Measurements from ENCODE around the gene EVX2.

EVX2 gene

DNA sequence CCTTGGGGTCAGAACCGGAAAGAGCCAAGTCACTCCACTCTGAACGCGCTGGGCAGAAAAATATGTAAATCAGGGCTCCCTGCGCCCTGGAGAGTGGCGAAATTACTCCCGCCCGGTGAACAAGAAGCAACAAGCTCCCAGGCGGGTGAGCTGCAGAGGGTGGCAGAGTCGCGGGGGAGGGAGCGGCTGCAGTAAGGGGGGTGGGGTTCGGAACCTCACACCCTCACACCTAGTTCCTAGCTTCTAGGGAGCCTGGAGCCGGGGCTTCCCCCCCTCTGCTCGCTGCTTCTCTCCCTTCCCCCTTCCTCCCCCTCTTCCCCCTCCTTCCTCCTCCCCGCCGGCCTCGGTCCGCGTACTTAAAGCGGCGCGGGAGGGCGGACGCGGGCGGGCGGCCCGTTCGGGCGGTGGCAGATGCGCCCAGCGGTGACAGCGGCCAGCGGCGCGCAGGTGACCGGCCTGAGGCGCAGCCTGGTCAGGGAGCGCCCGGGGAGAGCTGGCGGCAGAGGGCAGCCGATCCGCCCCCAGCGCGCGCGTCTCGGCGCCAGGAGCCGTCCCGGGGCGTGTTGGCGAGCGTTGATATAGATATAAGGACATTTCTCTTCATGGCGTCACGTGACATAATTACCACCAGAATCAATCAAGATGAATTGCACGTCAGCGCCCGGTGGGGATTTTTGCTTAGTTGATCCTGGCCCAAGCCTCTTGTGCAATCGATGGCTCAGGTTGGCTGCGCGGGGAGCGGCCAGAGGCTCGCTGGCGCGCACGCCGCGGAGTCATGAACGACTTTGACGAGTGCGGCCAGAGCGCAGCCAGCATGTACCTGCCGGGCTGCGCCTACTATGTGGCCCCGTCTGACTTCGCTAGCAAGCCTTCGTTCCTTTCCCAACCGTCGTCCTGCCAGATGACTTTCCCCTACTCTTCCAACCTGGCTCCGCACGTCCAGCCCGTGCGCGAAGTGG lies 23.1 kb upstream of the EVX2 start, which contains the start of gene HOXD11:
Gene HOXD11, plus strand, starts transcription at position 700 of the 959 bp plus-strand sequence. Its CDS starts 76 bp downstream, at position 776.
- DNase-seq, result peak; percentile 41

DNA sequence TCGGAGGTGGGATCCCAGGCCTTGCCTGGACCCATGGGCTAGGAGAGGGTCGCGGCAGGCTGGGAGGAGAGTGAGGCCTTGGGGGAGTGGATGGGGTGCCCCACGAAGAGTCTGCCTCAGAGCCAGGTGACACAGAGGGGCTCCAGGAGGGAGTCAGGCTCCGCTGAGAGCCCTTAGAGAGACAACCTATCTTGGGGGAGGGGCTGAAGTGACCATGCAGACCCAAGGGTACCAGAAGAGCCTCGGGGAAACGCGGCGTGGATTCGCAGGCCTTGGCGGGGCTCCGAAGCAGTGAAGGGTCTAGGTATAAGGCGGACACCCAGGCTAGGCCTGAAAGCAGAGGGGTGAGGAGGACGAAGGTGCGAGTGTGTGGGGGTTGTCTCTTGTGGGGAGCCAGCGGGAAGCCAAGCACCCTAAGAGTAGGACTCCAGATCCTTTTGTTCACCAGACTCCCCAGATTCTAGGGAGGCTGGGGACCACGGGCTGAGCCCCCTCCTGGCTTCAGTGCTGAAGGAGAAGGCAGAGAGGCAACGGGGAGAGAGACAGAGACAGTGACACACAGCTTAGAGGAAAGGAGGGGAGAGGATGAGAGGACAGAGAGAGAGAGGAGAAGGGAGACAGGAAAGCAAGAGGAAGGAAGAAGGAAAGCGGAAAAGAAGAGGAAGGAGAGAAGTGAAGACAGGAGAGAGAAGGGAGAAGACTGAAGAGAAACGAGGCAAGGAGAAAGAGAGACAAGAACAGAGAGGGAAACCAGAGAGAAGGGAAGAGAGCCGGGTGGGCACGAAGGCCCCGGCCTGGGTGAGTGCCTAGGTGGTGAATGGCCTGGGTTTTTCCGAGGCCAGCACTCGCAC lies 22.2 kb upstream of the EVX2 start:
- DNase-seq, result no peak

DNA sequence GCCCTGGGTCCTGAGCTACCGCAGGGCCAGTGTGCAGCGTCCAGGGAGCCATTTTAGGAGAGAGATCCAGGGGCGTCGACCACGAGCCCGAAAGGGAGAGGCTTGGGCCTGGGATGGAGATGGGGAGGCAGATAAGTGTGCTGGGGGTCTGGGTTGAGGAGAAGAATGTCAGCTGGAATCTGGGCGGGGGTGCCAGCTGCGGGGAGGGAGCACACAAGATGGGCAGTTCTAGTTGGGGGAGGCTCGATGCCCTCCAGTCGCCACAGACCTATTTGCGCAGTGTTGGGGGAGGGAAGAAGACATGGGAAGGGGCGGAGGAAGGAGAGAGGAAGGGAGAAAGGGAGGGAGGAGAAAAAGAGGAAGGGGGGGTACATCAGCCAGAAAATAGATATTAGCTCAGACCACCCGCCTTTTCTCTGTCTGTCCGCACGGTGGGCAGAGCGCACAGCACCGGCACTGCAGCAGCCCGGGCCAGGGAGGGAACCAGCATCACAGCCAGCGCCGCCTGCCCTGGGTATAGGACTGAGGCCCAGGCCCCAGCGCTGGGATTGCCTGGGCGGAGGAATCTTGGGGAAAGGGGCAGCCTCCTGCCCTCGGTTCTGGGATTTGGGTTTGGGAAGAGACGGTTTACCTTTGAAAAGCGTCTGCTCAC lies 21.4 kb upstream of the EVX2 start:
- no peak for DNase-seq

DNA sequence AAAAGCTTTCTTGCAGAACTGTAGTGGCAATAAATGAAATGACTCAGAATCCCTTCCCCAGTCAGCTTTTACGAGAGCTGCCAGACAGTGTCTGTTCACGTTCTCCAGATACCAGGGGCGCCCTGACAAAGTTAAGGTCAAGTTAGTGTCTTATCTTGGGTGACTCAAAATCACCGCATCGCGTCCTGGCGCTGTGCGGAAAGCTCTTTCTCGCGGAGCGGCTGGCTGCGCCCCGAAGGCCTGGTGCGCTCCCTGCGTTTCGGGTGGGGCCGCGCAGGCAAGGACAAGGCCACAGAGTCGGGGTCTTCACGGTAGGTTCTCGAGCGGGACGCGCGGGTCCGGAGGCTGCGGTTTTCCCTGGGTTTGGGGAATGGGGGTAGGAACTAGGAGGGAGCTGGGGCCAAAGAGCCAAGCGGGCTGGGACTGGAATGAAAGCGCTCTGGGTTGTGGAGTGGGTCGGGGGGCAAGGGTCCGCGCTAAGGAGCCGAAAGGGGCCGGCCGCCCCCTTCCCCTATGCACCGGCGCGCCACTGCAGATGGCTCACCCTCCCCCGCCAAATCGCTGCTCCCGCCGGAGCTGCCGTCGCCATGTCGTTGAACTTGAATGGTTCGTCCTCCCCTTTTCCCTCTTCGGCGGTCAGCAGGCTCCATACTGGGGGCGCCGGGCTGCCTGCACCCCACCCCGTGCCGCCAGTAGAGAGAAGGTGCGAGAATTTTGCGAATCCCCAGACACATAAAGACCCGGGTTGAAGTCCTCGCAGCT lies 20.7 kb upstream of the EVX2 start:
- no peak for DNase-seq

DNA sequence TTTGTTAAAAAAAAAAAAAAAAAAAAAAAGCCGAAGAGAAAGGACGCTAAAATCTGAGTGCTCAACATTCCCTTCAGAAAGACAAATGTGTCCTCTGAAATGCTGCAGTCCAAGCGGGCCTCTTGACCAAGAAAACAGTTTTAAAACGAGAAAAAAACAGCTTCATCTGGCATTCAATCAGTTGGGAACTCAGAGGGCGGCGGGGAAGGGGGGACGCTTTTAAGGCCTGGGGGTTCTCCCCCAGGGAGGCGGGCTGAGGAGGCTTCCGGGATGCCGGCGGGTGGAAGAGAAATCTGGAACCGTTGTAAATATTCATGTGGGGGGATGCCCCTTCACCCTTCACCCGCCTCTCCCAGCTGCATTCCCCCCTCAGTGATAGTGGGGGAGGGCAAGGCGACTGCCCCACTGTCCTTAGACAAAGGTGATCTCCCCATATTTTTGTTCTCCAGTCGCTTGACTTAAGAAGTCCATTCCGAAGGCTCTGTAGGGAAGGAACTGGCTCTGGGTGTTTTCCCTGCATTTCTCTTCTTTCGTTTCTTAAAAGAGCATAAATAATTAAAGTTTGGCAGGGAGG lies 20.1 kb upstream of the EVX2 start:
- no peak for DNase-seq

DNA sequence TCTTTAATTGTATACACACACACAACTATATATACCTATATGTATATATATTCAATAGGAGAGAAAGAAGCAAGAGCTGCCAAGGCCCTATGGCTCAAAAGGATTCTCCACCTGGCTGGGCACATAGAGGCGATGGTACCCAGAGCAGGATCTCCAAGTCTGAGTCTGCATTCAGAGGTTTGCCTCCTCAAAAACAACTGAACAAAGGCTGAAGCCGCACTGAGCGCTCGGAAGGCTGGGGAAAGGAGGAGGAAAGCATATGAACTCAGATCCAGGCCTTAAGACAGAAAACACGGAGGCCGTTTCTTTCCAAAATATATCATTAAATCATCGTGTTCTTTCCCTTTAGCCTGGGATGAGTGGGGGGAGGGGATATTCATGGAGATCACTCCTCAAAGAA lies 19.4 kb upstream of the EVX2 start:
- DNase-seq, result no peak

DNA sequence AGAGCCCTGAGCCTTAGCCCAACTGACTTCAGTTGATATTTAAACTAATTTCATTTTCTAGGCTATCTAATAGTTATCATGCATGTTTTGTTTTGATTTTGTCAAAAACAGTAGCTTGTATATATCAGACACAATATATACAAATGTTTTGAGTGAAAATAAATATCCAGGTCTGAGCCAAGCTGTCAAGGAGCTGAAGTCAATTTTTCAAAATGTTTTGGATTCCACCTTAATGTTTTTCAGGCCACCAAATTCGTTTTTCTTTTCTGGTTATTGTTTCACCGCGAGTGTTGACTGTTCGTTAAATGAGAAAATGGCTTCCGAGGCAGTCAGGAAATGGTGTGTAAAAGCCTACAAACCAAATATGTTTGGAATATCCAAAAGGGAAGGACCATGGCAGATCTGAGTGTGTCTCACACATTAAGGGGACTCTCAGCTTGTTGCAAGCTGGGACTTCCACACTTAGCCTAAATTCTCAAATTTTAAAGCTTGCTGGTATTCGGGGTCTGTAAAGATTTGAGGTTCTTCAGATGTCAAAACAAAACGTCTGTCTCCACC lies 18.6 kb upstream of the EVX2 start:
- DNase-seq, result no peak

DNA sequence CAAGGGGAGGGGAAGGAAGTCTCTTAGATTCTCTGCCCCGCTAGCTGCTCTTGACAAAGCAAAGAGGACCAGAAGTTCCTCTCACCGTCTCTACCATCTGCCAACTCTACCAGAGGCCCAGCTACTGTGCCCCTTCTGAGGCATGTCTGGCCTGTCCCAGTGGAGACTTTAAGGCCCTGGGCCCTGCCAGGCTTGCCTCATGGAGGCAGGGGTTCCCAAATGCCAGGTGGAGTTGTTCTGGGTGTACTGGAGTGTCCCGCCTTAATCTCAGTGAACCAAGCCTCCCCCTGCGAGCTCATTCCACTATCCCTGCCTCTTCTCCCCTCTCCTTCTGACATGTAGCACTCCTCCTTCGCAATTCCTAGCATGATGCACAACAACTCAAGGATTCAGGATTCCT lies 18.1 kb upstream of the EVX2 start:
- no peak for DNase-seq

DNA sequence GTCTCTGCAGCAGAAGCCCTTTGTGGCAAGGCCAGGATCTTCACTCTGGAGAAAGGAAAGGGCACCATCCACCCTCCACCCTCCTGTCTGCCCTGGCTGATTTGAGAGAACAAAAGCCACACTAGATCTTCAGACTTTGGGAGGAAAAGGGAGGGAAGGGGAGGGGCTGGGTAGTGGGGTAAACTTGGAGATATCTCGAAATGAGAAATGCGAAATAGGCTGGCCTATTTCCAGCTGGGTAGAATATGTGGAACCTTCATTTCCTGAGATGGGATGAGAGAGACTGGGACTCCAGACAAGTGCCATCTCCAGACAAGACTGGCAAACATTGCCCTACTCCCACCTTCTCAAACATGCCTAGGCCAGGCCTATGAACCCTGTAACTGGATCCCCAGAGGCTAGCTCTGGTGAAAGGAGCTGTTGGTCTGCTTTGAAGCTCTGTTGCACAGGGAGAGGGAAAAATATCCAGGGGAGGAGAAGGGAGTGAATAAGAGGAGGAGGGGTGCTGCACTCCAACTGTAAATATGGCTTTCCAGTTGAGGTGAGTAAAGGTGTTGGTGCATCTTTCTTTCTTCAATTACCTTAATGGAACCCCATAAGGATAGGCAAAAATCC lies 17.6 kb upstream of the EVX2 start:
- DNase-seq, result no peak

DNA sequence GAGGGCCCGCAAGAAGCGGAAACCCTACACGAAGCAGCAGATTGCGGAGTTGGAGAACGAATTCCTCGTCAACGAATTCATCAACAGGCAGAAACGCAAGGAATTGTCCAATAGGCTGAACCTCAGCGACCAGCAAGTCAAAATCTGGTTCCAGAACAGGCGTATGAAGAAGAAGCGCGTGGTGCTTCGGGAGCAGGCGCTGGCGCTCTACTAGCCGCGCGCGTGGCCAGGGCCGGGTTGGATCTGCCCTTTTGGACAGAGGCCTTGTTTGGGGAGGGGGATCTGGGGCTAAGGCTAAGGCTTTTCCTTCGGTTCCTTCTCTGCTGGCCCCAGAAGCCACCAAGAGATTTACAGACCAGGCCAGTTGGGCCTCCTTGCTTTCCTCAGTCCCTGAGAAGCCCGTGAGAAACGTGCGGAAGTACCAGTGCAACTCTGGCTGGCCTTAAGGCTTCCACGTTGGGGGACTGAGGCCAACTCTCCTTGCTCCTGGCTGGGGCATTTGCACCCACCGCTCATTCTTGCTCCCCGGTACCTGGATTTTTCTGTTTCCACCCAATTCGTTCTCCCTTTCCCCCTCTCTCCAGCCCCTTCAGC lies 16.9 kb upstream of the EVX2 start:
- DNase-seq, result no peak

DNA sequence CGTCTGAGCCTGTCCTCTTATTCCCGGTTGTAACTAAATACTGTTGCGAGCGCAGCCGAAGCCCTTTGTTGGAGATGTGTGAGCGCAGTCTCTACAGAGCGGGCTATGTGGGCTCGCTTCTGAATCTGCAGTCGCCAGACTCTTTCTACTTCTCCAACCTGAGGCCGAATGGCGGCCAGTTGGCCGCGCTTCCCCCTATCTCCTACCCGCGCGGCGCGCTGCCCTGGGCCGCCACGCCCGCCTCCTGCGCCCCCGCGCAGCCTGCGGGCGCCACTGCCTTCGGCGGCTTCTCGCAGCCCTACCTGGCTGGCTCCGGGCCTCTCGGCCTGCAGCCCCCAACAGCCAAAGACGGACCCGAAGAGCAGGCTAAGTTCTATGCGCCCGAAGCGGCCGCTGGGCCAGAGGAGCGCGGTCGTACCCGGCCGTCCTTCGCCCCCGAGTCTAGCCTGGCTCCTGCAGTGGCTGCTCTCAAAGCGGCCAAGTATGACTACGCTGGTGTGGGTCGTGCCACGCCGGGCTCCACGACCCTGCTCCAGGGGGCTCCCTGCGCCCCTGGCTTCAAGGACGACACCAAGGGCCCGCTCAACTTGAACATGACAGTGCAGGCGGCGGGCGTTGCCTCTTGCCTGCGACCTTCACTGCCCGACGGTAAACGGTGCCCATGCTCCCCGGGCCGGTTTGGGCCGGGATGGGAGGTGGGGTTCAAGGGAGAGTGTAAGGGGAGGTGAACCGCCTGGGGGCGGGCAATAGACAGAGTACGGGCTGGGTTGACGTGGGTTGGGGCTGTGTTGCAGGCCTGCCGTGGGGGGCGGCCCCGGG lies 16.2 kb upstream of the EVX2 start, which contains the start of gene HOXD12:
Gene HOXD12, plus strand, starts transcription at position 68 of the 819 bp plus-strand sequence. Its CDS starts 7 bp downstream, at position 75.
- DNase-seq, result no peak

DNA sequence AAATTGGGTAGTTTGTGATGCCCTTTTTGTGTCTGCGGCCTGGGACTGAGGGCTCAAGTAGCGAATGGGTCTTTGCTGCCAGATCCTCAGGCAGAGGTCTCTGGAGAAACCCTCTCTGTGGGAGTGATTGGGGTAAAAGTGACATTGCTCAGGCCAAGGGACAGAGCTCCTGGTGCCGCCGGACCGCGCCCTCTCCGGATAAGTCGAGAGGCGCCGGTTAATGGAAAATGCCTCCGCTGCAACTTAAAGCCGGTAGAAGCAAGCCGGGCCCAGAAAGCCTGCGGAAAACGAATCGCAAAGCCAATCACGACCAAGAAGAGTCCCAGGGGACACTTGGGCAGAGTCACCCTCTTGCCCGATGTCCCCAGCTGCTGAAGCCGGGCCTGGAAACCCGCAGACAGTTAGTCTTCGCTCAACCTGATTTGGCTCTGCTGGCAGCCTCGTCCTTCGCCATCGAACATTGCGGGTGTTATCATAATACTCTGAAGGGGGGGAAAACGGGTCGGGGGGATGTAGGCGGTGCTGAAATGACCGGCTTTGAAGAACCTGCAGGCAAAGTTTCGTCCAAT lies 15.5 kb upstream of the EVX2 start:
- DNase-seq, result no peak

DNA sequence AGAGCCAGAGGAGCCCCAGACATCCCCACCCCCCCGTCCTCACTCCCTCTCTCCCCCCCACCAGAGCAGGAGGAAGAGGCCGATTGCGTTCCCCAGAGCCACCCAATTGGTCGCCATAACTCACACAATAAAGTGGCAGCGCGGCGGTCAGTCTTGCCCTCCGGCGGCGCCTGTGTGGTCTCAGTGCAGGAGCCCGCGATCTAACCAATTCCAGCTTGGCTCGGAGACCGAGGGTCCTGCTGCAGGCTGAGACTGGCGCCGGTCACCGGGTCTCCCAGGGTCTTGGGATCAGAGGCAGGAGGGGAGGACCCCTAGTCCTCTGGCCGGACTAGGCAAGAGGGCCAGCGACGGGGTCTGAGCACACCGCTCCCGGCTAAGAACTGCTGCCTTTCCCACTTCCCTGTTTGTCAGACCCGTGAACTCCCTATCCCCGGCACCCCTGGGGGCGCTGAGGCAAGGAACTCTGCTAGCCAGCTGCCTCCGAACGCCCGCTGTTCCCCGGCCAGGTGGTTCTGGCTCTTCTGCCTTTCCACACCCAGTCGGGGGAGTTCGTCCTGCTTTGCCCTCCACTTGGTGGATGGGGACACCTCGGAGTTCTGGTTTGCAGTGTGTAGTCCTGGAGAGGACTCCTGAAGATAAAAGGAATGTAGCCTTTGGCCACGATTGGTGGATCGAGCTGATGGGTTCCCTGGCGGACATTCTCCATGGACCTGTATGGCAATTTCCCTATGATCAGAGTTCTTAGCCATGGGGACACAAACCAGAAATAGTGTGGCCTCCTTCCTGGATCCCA lies 14.8 kb upstream of the EVX2 start:
- no peak for DNase-seq

DNA sequence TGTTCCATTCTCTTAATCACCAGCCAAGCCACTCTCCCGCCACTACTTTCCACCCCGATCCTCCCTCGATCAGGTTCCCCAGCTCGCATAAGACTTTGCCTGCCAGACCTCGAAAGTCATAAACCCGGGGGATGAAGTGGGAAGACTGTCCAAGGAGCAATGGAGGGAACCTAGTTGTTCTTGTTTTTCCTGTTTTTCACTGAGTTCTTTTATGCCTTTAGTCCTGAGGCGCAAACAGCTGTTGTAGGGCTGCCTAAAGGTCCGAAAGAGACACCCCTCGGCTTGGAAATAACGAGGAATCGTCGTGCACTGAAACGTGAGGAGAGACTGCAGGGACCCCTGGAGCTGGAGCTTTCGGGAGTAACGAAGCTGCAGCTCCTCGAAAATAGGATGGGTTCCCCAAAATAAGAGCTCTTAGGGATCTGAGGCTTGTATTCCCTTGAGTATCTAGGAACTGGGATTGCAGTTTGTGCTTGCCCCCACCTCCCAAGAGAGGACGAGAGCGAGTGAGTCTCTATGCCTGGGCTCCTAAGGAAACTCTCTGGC lies 14.1 kb upstream of the EVX2 start:
- no peak for DNase-seq

DNA sequence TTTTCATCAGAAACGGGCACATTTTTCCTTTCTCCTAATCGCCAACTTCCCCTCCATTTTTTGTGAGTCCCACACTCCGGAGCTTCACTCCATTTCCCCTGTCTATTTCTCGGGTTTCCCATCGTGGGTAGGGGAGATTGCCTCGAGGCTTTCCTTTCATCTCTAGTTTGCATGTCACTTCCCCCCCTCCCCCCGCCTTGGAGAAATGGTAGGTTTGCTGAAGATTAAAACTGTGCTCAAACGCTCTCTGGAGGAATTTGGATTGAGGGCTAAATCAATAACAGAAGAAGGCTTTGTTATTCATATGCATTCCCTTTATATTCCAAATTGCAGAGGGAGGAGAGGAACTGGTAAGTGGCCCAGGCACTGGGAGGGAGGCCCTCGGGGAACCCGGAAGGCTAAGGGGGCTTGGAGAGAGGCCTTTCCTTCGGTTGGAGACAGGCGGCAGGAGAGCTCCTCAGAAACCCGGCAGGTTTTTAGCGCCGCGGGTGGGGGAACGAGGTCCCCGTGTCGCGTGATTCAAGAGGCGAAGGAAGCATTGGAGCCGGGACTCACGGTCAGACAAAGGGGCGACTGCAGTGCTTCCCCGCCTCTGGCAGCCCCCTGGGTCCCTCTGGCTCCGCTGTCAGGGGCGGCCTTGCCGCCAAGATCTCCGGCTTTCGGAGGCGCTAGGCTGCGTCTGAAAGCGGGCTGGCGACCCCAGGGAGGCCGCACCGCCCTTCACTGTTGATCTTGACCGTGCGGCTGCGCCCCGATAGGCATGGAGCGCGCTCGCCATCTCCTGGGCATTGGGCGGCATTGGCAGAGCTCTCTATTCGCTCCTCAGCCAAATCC lies 13.4 kb upstream of the EVX2 start:
- DNase-seq, result peak; percentile 72

DNA sequence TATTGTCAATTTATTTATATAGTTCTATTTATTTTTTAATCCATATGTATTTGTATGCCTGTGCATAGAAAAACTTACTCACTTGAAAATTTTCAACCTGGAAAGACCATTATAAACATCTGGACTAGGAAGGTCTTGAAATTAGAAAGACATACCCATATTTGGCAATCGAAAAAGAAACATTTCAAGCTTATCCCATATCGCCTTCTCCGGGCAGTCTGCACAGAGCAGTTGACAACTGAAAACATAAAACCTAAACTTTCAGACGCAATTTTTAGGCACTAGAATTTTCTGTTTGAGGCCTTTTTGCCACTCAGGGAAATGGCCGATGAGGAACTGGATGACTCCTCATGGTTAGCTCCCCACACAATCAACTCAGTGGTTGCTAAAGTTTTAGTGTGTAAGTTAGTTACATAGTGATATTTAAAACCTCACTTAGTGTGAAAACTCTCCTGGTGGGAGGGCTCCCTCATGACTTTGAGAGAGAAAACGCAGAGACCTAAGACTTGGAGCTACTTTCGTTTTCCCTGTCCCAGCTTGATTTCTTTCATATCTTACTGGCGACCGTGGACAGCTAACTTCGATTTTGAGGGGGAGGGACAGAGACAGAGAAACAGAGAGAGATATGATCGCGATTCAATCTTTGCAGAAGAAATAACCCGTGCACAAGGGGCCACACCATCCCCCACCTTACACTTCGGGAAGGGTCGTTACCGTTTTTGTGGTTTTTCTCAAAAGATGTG lies 12.7 kb upstream of the EVX2 start:
- DNase-seq, result no peak

DNA sequence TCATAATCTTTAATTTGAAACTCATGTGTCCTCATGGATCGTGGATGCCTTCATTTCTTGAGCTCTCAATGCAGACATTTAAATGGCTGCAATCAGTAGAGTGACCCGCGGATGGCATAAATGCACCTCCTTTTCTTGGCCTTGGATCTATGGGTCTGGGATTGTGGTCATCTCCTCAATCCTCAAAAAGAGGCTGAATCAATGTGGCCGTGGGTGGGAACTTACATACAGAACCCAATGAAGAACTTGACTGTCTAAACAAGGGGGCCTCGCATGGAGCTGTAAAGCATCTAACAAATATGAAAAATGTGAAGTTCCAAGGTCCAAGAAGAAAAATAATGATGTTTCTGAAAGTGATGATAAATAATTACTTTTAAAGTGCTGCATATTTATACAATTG lies 11.7 kb upstream of the EVX2 start:
- no peak for DNase-seq
